ENCODE measurements around the gene MTA1. TPM values are rescaled to one million over a fixed set of nuclear protein-coding genes. Genes with fewer than 3 reads are reported as not detected.
A peak's percentile ranks its signal among the peaks of the same experiment; 100 is the strongest.

Gene MTA1
- total and polyA plus RNA-seq, 2 donors (not counting 1 experiment from before 2014, with no cell fraction given): 137 to 147 TPM

GRCh38 chr14:105487986-105488777, 68.6 kb downstream of the MTA1 start:
- CTCF ChIA-PET: interaction anchor here (0.9 to 4.5 kb wide), 6 partner anchors 9 to 123 kb away, joined by 3 to 121 read pairs (median 22); no protein-coding TSS in a partner anchor
- peak overlapping the region in 4 of 5 experiments; percentile 59 to 88 (median 76) for H3K4me3 ChIP-seq (ENCODE audit: control extremely low read depth in 1 of 5, extremely low read depth in 1 of 5, insufficient read depth in 1 of 5, low read depth in 2 of 5, low read length in 4 of 5)
- peak overlapping the region; percentile 30 for H2AFZ ChIP-seq (ENCODE audit: insufficient read depth, low read depth, low read length, poor library complexity, severe bottlenecking)
- ATAC-seq (ENCODE audit: low read depth) (no peak), DNase-seq (peak; percentile 42)
- H3K9ac ChIP-seq (ENCODE audit: low read length): peak overlapping the region; percentile 96
- Mint-ChIP-seq H3K9me3 (ENCODE audit: insufficient read depth) (no peaks in the 10 kb centered on the region), H3K27me3 (no peaks in the 10 kb centered on the region), H3K27ac (peak overlapping the region; percentile 97), H3K4me3 (peak overlapping the region; percentile 90), H3K4me1 (peaks cover 47% of the 10 kb centered on the region)
- WGBS (ENCODE audit: insufficient coverage): 61% methylated on average over 26 of the region's 26 CpGs
- no peaks in the 10 kb centered on the region for H3K9me3 ChIP-seq (ENCODE audit: control extremely low read depth in 1 of 3, control insufficient read depth in 2 of 3, insufficient read depth in 1 of 3, low read length in 2 of 3)
- peaks cover 26% of the 10 kb centered on the region for H4K20me1 ChIP-seq (ENCODE audit: control insufficient read depth, insufficient read depth, low read length, poor library complexity, severe bottlenecking)
- no peaks in the 10 kb centered on the region for H3K27me3 ChIP-seq (replicated peaks in 1 of 4; ENCODE audit: control extremely low read depth in 1 of 4, control insufficient read depth in 3 of 4, insufficient read depth in 4 of 4, low read length in 3 of 4)
- peak overlapping the region; percentile 95 to 99 for H3K27ac ChIP-seq (ENCODE audit: low read length in 2 of 2)
- H3K36me3 ChIP-seq (replicated peaks in 1 of 2; ENCODE audit: control extremely low read depth in 1 of 2, control insufficient read depth in 1 of 2, extremely low read depth in 1 of 2, insufficient read depth in 2 of 2, low read length in 1 of 2): peaks cover 0 to 9% of the 10 kb centered on the region in 2 experiments
- intact Hi-C loops (cut with micrococcal nuclease): loop anchor here (10.0 kb wide), 1 partner anchor 423 kb away; the partner anchor contains the start of gene GPR132
- peaks cover 39 to 71% of the 10 kb centered on the region in 2 donors for H3K4me1 ChIP-seq (ENCODE audit: control insufficient read depth in 2 of 2, insufficient read depth in 2 of 2, low read length in 2 of 2)
- TF ChIP-seq CTCF (IDR thresholded peaks at IDR 0.05): no peak
- no peak for TF ChIP-seq EZH2 (IDR thresholded peaks at IDR 0.05; ENCODE audit: borderline replicate concordance, insufficient read depth, low read depth, low read length, poor library complexity, severe bottlenecking)
- POLR2A ChIA-PET: no interaction called here
- H3K4me2 ChIP-seq (replicated peaks; ENCODE audit: low read depth, low read length, poor library complexity, severe bottlenecking): peak overlapping the region; percentile 100
- H3K79me2 ChIP-seq (ENCODE audit: control insufficient read depth, insufficient read depth, low read length): peaks cover 9% of the 10 kb centered on the region
